Activated CD4-positive, alpha-beta T cell treated with anti-CD3 and anti-CD28 coated beads, Interleukin-10, Interleukin-2, amounts not matched to agents 100 ng/mL and 50 ng/mL, durations not matched to agents 16 hours and 8 hours (primary cell): Measurements from ENCODE around the gene PNKD.

Experiments used
- DNase-seq: peaks from one replicate; pipeline ENCODE4 v3.0.0-alpha.2; 2020

The PNKD gene

DNA sequence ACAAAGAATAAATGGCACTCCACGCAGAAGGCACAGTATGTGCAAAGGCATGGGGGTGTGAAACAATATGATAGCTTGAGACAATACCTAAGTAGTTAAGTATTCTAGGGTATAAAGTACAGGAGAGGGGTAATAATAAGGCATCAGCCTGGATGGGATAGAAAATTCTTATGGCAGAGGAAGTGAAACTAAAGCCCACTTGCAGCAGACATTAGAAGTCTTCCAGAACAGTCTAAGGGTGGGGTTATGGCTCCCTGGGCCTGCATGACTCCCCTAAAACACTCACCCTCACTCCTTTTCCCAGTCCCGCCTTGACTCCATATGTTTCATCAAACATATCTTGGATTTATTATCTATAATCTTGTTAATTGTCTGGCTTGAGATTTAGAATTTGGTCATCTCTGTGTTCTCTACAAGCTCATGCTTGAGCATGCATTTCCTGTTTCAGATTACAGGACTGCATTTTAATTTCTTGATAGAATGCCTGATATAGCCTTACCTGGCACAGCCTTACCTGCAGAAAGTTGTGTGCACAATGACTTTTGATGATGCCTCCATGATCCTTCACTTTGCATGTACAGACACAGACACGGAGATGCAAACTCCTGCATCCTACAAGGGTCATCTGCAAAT is 50.5 kb downstream of the PNKD start:
- no peak for DNase-seq

DNA sequence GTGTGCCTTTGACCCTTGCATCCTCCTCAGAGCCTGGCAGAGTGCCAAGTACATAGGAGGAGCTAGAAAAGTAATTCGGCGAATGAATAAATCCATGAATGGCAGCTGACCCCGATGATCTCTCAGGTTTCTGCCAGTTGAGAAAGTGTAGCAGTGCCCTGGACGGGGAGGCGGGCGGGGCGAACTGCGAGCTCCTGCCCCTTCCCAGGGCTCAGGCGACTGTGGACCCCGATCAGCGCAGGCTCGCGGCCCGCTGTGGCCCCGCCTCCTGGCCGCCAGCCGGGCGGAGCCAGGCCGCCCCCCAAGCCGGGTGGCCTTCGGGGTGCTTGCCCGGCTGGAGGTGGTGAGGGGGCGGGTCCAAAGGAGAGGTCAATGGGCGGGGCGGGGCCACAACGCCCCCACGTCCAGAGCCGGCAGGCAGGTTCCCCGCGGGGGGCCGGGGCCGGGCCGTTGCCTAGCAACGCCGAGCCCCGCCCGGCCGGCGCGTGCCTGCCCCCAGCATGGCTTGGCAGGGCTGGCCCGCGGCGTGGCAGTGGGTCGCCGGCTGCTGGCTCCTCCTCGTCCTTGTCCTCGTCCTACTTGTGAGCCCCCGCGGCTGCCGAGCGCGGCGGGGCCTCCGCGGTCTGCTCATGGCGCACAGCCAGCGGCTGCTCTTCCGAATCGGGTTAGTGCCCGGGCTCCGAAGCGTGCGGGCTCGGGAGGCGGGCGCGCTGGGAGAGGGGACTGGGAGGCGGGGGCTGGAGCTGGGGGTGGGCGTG is 52.6 kb downstream of the PNKD start:
- DNase-seq, result peak; percentile 37

DNA sequence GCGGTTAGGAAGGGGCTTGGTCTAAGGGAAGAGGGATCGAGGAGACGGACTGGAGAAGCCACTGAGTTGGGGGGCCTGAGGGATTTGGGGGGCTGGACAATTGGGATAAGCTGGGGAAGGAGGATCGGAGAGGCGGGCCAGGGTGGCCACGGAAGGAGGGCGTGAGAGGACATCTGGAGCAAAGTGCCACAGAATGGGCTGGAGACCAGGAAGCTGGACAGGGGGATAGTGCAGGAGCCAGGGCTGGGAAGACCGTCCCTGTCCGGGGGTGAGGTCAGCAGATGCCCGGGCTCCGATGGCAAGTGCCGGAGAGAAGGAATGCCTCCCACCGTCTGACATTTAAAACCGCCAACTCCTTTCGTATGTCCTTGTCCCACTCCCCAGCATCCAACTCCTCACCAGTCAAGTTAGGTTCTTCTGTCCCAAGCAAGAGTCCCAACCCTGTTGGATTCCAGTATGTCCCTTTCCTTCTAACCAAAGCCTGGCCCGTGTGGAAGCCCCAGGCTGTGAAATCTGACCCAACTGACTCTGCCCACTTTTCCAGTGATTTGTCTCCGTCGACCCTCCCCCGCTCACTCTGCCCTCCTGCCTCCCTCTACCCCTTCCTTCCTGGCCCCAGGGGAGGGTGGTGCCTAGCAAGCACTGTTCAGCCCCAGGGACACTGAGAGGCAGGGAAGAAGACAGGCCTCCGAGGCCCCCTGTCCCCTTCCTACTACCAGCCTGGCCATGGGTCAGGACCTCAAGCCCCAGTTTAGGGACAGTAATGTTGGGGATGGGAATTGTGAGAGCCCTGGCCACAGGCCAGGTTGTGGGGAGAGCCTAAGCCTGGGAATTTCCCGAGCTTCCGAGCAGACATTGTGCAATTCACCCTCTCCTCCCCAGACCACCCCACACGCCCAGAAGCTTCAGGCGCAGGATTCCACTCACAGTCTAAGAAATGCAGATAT is 53.5 kb downstream of the PNKD start:
- no peak for DNase-seq

DNA sequence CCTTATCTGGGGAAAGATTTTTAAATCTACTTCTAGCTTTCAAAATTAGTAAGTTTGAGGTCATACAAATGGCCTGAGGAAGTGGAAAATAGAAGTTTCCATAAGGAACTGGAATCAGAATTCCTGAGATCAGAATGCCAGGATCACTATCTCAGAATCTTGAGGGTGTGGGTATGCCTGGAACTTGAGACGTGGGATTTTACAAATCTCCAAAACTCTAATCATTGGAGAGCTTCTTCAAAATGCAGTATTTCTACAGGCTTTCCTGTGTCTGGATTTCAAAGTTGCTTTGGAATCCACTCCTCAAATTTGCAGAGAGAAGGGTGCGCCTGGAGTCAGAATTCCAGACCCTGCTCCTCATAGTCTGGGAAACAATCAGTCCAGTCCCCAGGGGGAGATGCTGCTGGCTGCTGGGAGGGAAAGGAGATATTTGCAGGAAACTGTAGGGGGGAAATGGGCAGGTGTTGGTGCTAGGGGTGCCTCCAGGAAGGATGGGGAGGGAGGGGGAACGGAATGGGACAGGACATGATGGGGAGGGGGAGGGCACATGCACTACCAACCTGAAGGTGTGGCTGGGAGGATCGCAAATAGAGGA is 55.3 kb downstream of the PNKD start:
- DNase-seq, result no peak

DNA sequence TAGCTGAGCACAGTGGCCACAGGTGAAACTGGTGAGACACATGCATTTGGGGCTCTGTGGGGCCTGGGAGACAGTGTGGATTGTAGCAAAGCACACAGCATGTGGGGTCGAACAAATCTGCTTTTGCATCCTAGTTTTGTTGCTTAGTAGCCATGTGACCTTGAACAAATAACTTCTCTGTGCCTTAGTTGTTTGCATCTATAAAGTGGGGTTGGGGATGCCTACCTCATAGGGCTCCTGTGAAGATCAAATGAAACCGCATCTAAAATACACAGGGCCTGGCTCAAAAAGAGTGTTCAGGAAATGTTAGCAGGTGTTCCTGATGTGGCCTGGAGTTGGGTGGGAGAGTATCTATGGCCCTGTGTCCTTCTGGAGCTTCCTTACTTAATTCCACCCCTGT is 56.0 kb downstream of the PNKD start:
- DNase-seq, result no peak

DNA sequence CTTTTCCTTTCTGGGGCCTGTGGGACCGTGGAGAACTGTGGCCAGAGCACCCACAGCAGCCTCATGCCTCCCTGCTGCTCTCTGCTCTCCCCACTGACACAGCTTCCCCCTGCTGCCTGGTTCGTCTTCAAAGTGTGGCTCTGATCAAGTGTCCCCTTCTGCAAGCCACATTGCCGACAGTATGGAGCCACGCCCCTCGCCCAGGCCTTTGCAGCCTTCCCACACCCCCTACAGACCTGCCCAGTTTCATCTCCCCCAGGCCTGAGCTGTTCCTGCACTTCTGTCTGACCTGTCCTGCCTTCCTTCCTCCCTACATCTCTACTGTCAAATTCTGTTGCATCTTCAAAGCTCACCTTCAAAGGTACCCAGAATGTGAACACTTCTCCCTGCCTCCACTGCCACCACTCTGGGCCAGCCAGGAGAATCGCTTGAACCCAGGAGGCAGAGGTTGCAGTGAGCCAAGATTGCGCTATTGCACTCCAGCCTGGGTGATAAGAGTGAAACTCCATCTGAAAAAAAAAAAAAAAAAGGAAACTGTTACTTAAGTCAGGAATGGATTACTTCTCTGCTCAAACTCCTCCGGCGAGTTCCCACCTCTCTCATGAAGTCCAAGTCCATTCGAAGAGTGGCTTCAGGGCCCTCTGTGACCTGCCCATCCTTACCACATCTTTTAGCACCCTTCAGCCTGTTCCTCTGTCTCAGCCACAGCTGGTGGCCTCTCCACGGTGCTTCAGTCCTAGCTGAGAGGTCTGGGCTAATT is 57.3 kb downstream of the PNKD start:
- no peak for DNase-seq

DNA sequence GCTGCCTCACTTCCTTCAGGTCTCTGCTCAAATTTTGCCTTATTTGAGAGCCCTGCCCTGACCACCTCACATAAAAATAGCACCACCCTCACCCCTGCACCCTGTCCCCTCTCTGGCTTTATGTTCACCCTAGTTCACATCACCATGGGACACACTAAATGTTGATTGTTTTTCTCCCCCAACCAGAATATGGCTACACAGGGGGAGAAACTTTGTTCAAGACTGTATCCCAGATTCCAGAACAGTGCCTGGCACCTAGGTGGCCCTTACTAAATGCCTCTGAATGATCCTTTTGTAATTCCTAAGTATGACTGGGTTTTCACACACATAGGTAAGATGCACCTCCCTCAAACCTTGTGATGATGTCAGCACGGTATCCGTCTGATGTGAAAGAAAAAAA is 58.0 kb downstream of the PNKD start:
- DNase-seq, result no peak

DNA sequence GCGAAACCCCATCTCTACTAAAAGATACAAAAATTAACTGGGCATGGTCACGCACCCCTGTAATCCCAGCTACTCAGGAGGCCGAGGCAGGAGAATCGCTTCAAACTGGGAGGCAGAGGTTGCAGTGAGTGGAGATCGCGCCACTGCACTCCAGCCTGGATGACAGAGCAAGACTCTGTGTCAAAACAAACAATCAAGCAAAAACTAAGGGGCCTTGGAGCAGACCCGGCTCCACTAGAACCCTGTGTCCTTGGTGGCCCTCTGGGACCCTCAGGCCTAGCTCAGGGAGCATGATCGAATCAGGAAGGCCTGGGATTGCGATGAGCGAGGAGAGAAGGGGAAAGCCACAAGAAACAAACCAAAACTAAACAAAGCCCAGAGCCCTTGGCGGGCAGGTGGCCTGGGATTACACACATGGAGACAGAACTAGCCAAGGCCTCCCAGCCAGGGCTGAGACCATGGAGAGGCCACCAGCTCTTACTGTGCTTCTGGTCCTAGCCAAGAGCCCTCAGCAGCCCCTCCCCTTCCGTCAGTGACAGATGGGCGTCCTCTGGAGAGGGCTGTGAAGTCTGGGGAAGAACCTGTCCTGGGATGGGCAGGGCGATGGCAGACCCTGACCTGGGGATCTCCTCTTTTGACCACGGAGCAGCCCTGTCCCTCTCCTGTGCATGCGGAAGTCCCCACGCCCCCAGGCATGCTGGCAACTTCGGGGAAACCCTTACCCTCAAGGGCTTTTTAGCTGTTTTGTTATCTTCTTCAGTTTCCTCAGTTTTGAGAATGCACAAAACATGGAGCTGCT is 58.9 kb downstream of the PNKD start:
- DNase-seq, result no peak

DNA sequence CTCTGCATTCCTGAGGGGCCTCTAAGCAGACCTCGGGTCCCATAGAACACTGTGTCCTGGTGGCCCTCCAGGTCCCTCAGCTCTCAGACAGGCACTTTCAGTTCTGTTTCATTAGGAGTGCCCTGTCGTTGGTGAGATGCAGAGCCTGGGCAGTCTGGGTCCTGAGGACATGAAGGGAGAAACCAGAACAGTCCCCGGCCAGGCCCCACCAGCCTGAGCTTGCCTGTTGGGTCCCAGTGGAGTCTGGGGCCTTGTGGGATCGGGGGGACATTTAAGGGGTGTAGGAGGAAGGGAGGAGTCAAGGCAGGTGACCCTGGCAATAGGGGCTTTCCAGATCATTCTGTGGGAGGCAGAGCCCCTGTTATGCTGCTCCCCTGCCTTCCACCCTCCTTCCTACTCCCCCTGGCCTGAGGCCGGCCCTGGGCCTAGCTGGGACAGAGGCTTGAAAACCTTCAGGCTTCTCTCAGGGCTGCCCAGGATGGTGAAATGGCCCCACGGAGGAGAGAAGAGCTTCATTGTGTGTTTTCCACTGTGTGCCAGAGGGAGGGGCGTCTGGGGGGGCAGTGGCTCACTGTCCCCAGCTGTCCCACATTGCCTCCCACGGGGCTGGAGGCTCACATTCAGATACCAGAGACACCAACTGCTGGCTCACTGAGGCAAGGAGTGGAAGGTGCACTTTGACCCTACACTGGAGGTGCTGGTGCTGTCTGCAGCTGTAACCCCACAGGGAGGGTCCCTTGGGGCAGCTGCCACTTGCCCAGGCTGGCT is 59.7 kb downstream of the PNKD start:
- DNase-seq, result no peak

DNA sequence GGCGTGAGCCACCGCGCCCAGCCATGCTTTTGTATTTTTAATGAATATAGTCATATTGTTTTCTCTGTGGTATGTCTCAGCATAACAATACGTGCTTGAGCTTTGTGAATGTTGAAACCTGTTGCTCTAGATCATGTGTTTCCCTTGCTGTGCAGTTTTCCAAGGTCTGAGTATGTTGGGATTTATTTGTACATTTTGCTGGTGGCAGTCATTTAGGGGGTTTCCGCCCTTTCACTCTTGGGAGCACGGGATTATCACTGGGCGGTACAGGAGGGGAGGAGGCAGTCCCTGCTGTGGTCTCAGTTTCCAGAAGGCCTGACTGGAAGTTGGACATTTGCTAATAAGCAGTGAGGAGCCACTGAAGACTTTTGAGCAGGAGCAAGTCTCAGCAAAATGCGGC is 61.4 kb downstream of the PNKD start:
- DNase-seq, result no peak

DNA sequence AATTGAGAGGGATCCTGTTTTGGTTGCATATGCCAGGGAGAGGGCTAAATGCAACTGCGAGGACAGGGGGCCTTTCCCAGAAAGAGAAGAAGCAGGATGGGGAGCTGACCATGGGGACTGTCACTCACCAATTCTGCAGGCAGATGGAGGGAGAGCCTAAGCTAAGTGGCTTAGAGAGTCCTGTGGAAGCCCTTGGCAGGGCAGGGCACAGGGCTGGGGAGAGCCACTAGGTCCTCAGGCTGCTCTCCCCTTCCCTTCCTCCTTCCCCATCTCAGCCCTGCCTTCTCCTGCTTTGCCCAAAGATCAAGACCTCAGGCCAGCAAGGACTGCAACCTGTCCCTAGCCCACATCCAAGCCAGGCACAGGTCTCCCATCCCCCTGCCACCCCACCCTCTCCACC is 62.0 kb downstream of the PNKD start:
- DNase-seq, result no peak

DNA sequence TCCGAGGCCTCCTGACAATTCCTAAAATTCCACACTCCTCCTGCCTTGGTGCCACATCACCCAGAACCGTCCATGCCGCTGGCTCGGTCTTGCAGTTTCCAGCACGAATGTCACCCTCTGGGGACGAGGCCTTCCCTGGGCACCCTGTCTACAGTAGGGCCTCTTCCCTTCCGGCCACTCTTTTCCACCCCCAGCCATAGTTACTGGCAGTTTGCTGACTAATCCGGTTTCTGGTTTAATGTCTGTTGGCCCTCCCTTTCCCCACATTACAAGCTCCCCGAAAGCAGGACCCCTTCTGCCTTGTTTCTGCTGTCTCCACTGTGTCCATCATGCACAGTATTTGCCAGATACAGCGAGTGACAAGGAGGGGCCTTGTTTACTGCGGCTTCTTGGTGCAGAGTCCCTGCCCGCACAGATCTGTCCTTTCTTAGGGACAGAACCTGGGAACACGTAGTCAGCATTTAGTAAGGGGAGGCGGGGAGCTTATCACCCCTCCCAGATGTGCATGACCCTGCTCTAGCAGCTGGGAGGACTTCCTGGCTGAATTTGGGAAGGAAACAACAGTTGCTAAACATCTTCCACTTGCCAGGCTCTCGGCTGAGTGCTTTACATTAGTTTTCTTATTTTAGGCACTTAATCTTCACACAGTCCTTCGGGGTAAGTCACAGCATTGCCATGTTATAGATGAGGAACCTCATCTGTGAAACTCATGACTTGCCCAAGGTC is 62.8 kb downstream of the PNKD start:
- DNase-seq, result no peak

DNA sequence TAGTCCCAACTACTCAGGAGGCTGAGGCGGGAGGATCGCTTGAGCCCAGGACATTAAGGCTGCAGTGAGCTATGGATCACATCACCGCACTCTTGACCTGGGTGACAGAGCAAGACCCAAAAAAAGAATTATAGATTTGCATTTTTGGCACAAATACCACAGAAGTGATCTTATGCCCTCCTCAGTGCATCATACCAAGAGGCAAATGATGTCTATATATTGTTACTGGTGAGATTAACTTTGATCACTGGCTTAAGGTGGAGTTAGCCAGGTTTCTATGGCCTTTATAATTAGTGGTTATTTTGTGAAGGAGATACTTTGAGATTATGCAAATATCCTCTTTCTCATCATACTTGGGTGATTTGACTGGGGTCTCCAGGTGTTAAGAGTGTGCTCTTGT is 64.2 kb downstream of the PNKD start:
- no peak for DNase-seq

DNA sequence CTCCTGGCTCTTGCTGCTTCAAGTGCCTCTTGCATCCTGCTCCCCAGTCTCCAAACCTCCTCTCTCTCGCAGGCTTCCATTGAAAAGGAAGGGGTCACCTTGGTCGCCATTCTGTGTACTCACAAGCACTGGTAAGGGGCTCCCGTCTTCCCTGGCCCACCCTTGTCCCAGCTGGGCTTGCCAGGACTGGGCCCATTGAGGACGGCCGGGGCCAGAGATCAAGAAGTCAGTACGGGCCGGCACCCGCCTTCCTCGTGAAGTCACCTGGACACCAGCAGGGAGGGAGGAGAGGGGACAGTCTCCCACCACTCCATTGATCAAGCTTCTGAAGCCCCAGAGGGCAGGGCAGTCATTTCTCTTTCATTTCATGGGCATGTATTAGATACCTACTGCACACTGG is 70.3 kb downstream of the PNKD start:
- no peak for DNase-seq

DNA sequence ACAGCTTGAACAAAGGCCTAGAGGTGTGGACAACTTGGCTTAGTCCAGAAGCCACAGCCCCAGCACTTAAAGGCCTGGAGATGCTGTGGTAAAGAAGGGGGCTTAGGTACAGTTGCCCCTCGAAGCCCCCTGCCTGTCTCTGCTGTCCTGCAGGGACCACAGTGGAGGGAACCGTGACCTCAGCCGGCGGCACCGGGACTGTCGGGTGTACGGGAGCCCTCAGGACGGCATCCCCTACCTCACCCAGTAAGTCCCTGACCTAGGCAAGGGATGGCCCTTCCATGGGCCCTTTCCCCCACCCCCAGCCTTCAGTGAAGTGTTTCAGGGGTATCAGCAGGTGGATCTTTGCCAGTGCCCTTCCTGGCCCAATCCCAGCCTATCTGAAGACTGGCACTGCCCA is 71.1 kb downstream of the PNKD start:
- no peak for DNase-seq

DNA sequence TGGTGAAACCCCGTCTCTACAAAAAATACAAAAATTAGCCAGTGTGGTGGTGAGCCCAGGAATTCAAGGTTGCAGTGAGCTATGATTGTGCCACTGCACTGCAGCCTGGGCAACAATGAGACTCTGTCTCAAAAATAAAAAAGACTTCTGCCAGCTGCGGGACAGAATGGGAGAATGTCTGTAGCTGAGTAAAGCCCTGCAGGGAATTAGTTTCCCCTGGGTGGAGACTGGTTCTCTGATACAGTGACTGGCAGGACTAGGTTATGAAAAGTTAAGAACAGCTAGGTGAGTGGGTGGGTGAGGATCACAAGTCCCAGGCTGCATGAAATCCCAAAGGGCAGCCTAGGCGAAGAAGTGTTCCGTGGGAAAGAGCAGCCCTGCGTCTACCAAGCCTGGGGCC is 72.5 kb downstream of the PNKD start:
- DNase-seq, result no peak

DNA sequence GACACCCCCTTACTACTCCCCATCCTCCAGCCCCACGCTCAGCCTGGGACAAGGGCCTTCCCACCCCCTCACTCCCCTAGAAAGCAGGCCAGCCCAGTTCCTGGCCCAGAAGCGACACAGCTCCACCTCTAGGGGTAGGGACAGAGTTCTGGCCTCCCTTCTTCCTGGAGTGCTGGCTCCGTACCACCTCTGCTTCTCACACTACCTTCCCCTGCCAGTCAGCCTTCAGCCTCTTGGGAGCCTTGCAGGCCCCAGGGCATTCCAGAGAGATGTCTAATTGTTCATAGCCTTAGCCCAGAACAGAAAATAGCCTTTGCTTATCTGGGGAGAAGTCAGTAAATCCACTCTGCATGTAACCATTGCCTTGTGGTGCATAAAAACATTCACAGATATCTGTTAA is 73.3 kb downstream of the PNKD start:
- DNase-seq, result no peak

DNA sequence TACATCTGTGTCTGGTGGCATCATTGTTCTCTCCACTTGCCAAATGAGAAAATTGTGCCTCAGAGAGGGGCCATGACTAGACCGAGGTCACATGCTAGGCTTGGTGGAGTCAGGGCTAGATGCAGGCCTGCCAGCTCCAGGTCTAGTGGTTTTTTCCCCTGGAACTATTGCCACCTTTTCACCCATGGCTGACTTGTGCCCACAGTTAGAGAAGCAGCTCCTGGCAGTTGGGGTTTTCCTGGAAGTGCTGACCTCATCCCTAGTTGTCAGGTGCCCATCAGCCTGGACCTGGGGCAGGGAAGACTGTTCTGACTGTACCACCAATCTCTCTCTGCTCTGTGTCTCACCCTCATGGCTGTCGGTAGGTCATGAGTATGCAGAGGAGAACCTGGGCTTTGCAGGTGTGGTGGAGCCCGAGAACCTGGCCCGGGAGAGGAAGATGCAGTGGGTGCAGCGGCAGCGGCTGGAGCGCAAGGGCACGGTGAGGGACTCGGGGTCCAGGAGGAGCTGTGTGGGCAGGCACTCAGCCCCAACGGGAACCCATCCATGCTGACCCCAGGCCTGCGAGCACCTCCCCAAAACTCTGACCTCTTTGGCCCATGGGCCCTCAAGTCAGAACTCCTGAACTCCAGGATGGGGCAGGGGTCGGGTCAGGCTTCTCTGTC is 73.9 kb downstream of the PNKD start:
- no peak for DNase-seq

DNA sequence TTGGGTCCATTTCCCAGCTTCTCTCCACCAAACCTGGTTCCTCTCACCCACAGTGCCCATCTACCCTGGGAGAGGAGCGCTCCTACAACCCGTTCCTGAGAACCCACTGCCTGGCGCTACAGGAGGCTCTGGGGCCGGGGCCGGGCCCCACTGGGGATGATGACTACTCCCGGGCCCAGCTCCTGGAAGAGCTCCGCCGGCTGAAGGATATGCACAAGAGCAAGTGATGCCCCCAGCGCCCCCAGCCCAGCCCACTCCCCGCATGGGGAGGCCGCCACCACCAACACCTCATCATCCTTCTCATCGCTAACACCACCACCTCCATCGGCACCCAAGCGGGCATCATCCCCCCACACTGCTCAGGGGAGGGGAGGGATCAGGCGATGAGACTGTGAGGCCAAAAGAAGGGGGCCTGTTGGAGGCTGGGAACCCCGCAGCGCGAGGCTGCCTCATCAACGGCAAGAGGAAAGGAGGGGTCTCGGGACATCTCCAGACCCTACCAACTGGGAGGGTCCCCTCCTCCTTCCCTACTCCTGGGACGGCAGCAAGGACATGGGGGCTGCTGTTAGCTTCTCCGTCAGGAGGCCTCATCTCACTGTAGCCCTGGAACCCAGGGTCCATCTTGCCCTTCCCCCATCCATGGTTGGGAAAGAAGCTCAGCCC is 74.6 kb downstream of the PNKD start:
- DNase-seq, result no peak
